Muscle layer of duodenum (tissue), 2 donors: Measurements from ENCODE around the gene CLIC3.

Experiments
- H3K27ac ChIP-seq: one replicate; pipeline ENCODE4 v1.7.0; 2013; ENCODE audit warnings: mild to moderate bottlenecking, low read length
- H3K27me3 ChIP-seq: one replicate; pipeline ENCODE4 v1.7.0; 2013; ENCODE audit warnings: low read depth, mild to moderate bottlenecking, control low read depth, low read length
- H3K36me3 ChIP-seq, 2 donors: one replicate each; pipeline ENCODE4 v1.7.0; 2013; ENCODE audit warnings: low read length in 2 of 2, control low read depth in 1 of 2, mild to moderate bottlenecking in 1 of 2; ENCODE audit not compliant: insufficient read depth in 2 of 2, control insufficient read depth in 1 of 2
- H3K4me1 ChIP-seq, 2 donors: one replicate each; pipeline ENCODE4 v1.7.0; 2013; ENCODE audit warnings: low read length in 2 of 2, mild to moderate bottlenecking in 2 of 2, control low read depth in 1 of 2, moderate library complexity in 1 of 2; ENCODE audit not compliant: insufficient read depth in 2 of 2, control insufficient read depth in 1 of 2
- H3K4me3 ChIP-seq, 2 donors: one replicate each; pipeline ENCODE4 v1.7.0; 2013; ENCODE audit warnings: low read length in 2 of 2, low read depth in 1 of 2, mild to moderate bottlenecking in 1 of 2
- H3K9me3 ChIP-seq, 2 donors: one replicate each; pipeline ENCODE4 v1.7.0; 2013; ENCODE audit warnings: low read length in 2 of 2, control low read depth in 1 of 2, mild to moderate bottlenecking in 1 of 2; ENCODE audit not compliant: control insufficient read depth in 1 of 2
- donor health status: healthy.

Gene CLIC3

GRCh38 chr9:137030006-137030405 is 33.6 kb upstream of the CLIC3 start:
- Histone ChIP-seq H3K4me3 (peak overlapping the region in 1 of 2 donors; percentile 48), H3K27me3 (no peaks in the 10 kb centered on the region), H3K4me1 (peaks cover 0 to 44% of the 10 kb centered on the region in 2 donors), H3K27ac (no peak overlapping the region), H3K36me3 (no peaks in the 10 kb centered on the region), H3K9me3 (no peaks in the 10 kb centered on the region)

GRCh38 chr9:137029058-137029936 is 32.9 kb upstream of the CLIC3 start:
- H3K4me3 ChIP-seq: peak overlapping the region; percentile 42 to 59
- no peaks in the 10 kb centered on the region for H3K9me3 ChIP-seq
- peaks cover 0 to 39% of the 10 kb centered on the region in 2 donors for H3K4me1 ChIP-seq
- H3K27ac ChIP-seq: no peak overlapping the region
- no peaks in the 10 kb centered on the region for H3K27me3 ChIP-seq
- no peaks in the 10 kb centered on the region for H3K36me3 ChIP-seq

- Histone ChIP-seq H3K4me1 (peaks cover 0 to 39% of the 10 kb centered on the region in 2 donors), H3K4me3 (peak overlapping the region; percentile 42 to 59), H3K27ac (no peak overlapping the region), H3K36me3 (no peaks in the 10 kb centered on the region), H3K27me3 (no peaks in the 10 kb centered on the region), H3K9me3 (no peaks in the 10 kb centered on the region)
Observed at GRCh38 chr9:137028263-137029057, 32.1 kb upstream of the CLIC3 start.

- Histone ChIP-seq H3K4me3 (peak within 1 kb of the TSS; percentile 42 to 67), H3K9me3 (no peaks in the 10 kb centered on the region), H3K4me1 (peaks cover 0 to 39% of the 10 kb centered on the region in 2 donors), H3K27ac (no peak within 1 kb of the TSS), H3K36me3 (no peaks in the 10 kb centered on the region), H3K27me3 (no peaks in the 10 kb centered on the region)
Observed at GRCh38 chr9:137027369-137028262, 31.2 kb upstream of the CLIC3 start, which contains the start of gene ABCA2. Gene ABCA2 (minus strand): TSS chr9:137028237. CDS start chr9:137028140, 97 bp downstream.

- H3K27me3 ChIP-seq: no peaks in the 10 kb centered on the region
- peaks cover 0 to 39% of the 10 kb centered on the region in 2 donors for H3K4me1 ChIP-seq
- no peaks in the 10 kb centered on the region for H3K9me3 ChIP-seq
- peak overlapping the region; percentile 39 to 67 for H3K4me3 ChIP-seq
- H3K36me3 ChIP-seq: no peaks in the 10 kb centered on the region
- H3K27ac ChIP-seq: no peak overlapping the region
Observed at GRCh38 chr9:137026828-137027227, 30.5 kb upstream of the CLIC3 start.

- no peaks in the 10 kb centered on the region for H3K27me3 ChIP-seq
- no peak overlapping the region for H3K27ac ChIP-seq
- H3K36me3 ChIP-seq: no peaks in the 10 kb centered on the region
- H3K4me1 ChIP-seq: peaks cover 0 to 39% of the 10 kb centered on the region in 2 donors
- no peak overlapping the region for H3K4me3 ChIP-seq
- no peaks in the 10 kb centered on the region for H3K9me3 ChIP-seq
Observed at GRCh38 chr9:137026384-137026783, 30.0 kb upstream of the CLIC3 start.

GRCh38 chr9:137025517-137025966 is 29.2 kb upstream of the CLIC3 start:
- H3K9me3 ChIP-seq: no peaks in the 10 kb centered on the region
- no peaks in the 10 kb centered on the region for H3K27me3 ChIP-seq
- H3K36me3 ChIP-seq: peaks cover 0 to 8% of the 10 kb centered on the region in 2 donors
- H3K4me3 ChIP-seq: no peak overlapping the region
- H3K4me1 ChIP-seq: peaks cover 0 to 39% of the 10 kb centered on the region in 2 donors
- no peak overlapping the region for H3K27ac ChIP-seq

GRCh38 chr9:137023583-137023991 is 27.2 kb upstream of the CLIC3 start:
- H3K27me3 ChIP-seq: no peaks in the 10 kb centered on the region
- no peak overlapping the region for H3K4me3 ChIP-seq
- no peak overlapping the region for H3K27ac ChIP-seq

GRCh38 chr9:137023157-137023556 is 26.8 kb upstream of the CLIC3 start:
- Histone ChIP-seq H3K9me3 (no peaks in the 10 kb centered on the region), H3K27ac (no peak overlapping the region), H3K36me3 (peaks cover 0 to 16% of the 10 kb centered on the region in 2 donors), H3K4me1 (peaks cover 0 to 24% of the 10 kb centered on the region in 2 donors), H3K27me3 (no peaks in the 10 kb centered on the region), H3K4me3 (no peak overlapping the region)

More at GRCh38 chr9:137023583-137023991, 27.2 kb upstream of the CLIC3 start:
- peaks cover 0 to 27% of the 10 kb centered on the region in 2 donors for H3K4me1 ChIP-seq
- H3K9me3 ChIP-seq: no peaks in the 10 kb centered on the region
- peaks cover 0 to 16% of the 10 kb centered on the region in 2 donors for H3K36me3 ChIP-seq

- H3K27ac ChIP-seq: no peak overlapping the region
- peaks cover 0 to 21% of the 10 kb centered on the region in 2 donors for H3K36me3 ChIP-seq
- H3K4me3 ChIP-seq: no peak overlapping the region
- H3K27me3 ChIP-seq: no peaks in the 10 kb centered on the region
- H3K9me3 ChIP-seq: no peaks in the 10 kb centered on the region
- H3K4me1 ChIP-seq: peaks cover 0 to 24% of the 10 kb centered on the region in 2 donors
Observed at GRCh38 chr9:137022662-137023008, 26.3 kb upstream of the CLIC3 start.
